ENCODE data around the gene UBXN10. TPM values are rescaled to one million over a fixed set of nuclear protein-coding genes. Genes with fewer than 3 reads are reported as not detected.

Gene UBXN10
- total and polyA plus RNA-seq, 4 donors = 0.50 to 2.3 (median 1.1) TPM

DNA sequence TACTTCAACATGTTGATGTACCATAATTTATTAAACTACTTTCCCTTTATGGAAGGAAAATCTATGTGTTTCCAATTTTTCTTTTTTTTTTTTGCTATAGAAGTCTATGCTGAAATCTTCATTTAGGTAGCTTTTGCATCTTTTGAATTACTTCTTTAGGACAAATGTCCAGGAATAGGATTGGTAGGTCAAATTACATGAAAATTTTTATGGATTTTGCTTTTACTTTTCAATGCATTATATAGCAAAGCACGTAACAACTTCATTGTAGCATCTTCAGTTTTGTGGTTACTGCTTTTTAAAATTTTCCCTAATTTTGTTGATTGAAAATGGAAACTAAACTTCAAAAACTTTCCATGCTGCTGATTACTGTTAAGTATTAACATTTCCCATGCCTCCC, 12.4 kb downstream of the UBXN10 start:
- 92% methylated on average over 1 of the region's 1 CpG for whole genome bisulfite sequencing
- TF ChIP-seq HNF4A (conservative IDR thresholded peaks at IDR 0.05) (no peak), FOXA1 (IDR thresholded peaks at IDR 0.05) (no peak), FOXA2 (IDR thresholded peaks at IDR 0.05) (no peak), YY1 (IDR thresholded peaks at IDR 0.05) (no peak), TAF1 (conservative IDR thresholded peaks at IDR 0.05) (no peak)
- TF ChIP-seq, protein P1, sequence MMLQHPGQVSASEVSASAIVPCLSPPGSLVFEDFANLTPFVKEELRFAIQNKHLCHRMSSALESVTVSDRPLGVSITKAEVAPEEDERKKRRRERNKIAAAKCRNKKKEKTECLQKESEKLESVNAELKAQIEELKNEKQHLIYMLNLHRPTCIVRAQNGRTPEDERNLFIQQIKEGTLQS (IDR thresholded peaks at IDR 0.05) = no peak
- TF ChIP-seq, protein P2, sequence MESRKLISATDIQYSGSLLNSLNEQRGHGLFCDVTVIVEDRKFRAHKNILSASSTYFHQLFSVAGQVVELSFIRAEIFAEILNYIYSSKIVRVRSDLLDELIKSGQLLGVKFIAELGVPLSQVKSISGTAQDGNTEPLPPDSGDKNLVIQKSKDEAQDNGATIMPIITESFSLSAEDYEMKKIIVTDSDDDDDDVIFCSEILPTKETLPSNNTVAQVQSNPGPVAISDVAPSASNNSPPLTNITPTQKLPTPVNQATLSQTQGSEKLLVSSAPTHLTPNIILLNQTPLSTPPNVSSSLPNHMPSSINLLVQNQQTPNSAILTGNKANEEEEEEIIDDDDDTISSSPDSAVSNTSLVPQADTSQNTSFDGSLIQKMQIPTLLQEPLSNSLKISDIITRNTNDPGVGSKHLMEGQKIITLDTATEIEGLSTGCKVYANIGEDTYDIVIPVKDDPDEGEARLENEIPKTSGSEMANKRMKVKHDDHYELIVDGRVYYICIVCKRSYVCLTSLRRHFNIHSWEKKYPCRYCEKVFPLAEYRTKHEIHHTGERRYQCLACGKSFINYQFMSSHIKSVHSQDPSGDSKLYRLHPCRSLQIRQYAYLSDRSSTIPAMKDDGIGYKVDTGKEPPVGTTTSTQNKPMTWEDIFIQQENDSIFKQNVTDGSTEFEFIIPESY (IDR thresholded peaks at IDR 0.05) = no peak
- TF ChIP-seq, protein P3, sequence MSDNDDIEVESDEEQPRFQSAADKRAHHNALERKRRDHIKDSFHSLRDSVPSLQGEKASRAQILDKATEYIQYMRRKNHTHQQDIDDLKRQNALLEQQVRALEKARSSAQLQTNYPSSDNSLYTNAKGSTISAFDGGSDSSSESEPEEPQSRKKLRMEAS (IDR thresholded peaks at IDR 0.05) = no peak
- TF ChIP-seq, protein P4, sequence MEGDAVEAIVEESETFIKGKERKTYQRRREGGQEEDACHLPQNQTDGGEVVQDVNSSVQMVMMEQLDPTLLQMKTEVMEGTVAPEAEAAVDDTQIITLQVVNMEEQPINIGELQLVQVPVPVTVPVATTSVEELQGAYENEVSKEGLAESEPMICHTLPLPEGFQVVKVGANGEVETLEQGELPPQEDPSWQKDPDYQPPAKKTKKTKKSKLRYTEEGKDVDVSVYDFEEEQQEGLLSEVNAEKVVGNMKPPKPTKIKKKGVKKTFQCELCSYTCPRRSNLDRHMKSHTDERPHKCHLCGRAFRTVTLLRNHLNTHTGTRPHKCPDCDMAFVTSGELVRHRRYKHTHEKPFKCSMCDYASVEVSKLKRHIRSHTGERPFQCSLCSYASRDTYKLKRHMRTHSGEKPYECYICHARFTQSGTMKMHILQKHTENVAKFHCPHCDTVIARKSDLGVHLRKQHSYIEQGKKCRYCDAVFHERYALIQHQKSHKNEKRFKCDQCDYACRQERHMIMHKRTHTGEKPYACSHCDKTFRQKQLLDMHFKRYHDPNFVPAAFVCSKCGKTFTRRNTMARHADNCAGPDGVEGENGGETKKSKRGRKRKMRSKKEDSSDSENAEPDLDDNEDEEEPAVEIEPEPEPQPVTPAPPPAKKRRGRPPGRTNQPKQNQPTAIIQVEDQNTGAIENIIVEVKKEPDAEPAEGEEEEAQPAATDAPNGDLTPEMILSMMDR (IDR thresholded peaks at IDR 0.05; ENCODE audit: low read depth, low read length, missing input control) = no peak
- TF ChIP-seq, protein P5, sequence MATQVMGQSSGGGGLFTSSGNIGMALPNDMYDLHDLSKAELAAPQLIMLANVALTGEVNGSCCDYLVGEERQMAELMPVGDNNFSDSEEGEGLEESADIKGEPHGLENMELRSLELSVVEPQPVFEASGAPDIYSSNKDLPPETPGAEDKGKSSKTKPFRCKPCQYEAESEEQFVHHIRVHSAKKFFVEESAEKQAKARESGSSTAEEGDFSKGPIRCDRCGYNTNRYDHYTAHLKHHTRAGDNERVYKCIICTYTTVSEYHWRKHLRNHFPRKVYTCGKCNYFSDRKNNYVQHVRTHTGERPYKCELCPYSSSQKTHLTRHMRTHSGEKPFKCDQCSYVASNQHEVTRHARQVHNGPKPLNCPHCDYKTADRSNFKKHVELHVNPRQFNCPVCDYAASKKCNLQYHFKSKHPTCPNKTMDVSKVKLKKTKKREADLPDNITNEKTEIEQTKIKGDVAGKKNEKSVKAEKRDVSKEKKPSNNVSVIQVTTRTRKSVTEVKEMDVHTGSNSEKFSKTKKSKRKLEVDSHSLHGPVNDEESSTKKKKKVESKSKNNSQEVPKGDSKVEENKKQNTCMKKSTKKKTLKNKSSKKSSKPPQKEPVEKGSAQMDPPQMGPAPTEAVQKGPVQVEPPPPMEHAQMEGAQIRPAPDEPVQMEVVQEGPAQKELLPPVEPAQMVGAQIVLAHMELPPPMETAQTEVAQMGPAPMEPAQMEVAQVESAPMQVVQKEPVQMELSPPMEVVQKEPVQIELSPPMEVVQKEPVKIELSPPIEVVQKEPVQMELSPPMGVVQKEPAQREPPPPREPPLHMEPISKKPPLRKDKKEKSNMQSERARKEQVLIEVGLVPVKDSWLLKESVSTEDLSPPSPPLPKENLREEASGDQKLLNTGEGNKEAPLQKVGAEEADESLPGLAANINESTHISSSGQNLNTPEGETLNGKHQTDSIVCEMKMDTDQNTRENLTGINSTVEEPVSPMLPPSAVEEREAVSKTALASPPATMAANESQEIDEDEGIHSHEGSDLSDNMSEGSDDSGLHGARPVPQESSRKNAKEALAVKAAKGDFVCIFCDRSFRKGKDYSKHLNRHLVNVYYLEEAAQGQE (IDR thresholded peaks at IDR 0.05) = no peak
- no peak overlapping the region for H3K27ac ChIP-seq (ENCODE audit: low read depth in 1 of 2, low read length in 2 of 2)

DNA sequence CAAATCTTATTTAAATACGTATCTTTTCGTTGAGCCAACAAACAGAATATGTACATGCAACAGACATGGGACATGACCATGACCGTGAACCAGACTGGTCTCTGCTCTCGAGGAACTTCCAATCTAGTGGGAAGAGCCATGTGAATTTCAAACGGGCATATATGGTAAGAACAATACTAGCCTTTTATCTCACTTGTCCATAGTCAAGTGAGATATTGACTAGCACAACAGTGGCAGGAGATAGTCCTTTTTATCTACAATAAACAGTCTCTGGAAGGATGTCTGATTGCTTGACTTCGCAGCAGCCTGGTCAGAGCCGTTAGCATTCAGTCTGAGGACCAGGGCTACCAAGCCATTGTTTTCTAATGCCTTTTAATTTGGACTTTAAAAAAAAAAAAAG, 13.0 kb downstream of the UBXN10 start:
- Histone ChIP-seq H3K27ac (ENCODE audit: low read depth in 1 of 2, low read length in 2 of 2) (no peak overlapping the region), H3K4me3 (ENCODE audit: low read depth in 1 of 3, low read length in 3 of 3) (no peak overlapping the region), H3K4me1 (ENCODE audit: control insufficient read depth in 4 of 4, insufficient read depth in 4 of 4, low read length in 3 of 4) (peaks cover 0 to 14% (median 10%) of the 10 kb centered on the region in 4 donors), H3K36me3 (ENCODE audit: control insufficient read depth in 4 of 4, insufficient read depth in 3 of 4, low read depth in 1 of 4, low read length in 3 of 4) (no peaks in the 10 kb centered on the region), H3K9me3 (ENCODE audit: control insufficient read depth in 4 of 4, low read length in 3 of 4) (no peaks in the 10 kb centered on the region), H3K9ac (ENCODE audit: low read depth in 1 of 2, low read length in 2 of 2) (no peak overlapping the region), H3K27me3 (ENCODE audit: control insufficient read depth in 4 of 4, insufficient read depth in 4 of 4, low read length in 3 of 4) (no peaks in the 10 kb centered on the region)
- 66% methylated on average over 7 of the region's 7 CpGs for WGBS
- no peak for DNase-seq (ENCODE audit: low spot score)
- TF ChIP-seq, protein P4 (IDR thresholded peaks at IDR 0.05; ENCODE audit: low read depth, low read length, missing input control) = no peak
- no peak for TF ChIP-seq NR2F2 (IDR thresholded peaks at IDR 0.05)
- TF ChIP-seq, protein P2 (IDR thresholded peaks at IDR 0.05) = no peak
- TF ChIP-seq FOXA2 (IDR thresholded peaks at IDR 0.05) = no peak
- TF ChIP-seq GABPA (IDR thresholded peaks at IDR 0.05 in 1 of 2, conservative IDR thresholded peaks at IDR 0.05 in 1 of 2) = no peak
- TF ChIP-seq SP1 (IDR thresholded peaks at IDR 0.05) = no peak
- no peak for TF ChIP-seq FOXA1 (IDR thresholded peaks at IDR 0.05)
- TF ChIP-seq YY1 (IDR thresholded peaks at IDR 0.05) = no peak
- TF ChIP-seq HNF4G (IDR thresholded peaks at IDR 0.05) = no peak
- TF ChIP-seq TAF1 (conservative IDR thresholded peaks at IDR 0.05) = no peak
- TF ChIP-seq, protein P1 (IDR thresholded peaks at IDR 0.05) = no peak
- no peak for TF ChIP-seq EGR1 (IDR thresholded peaks at IDR 0.05; ENCODE audit: low read depth in 2 of 2)
- no peak for TF ChIP-seq HNF4A (conservative IDR thresholded peaks at IDR 0.05)
- TF ChIP-seq, protein P3 (IDR thresholded peaks at IDR 0.05) = no peak
- no peak for TF ChIP-seq RXRA (IDR thresholded peaks at IDR 0.05)
- TF ChIP-seq JUND (IDR thresholded peaks at IDR 0.05) = no peak

More for the DNA sequence above, 12.4 kb downstream of the UBXN10 start:
- Histone ChIP-seq H3K9ac (ENCODE audit: low read depth in 1 of 2, low read length in 2 of 2) (no peak overlapping the region), H3K27me3 (ENCODE audit: control insufficient read depth in 4 of 4, insufficient read depth in 4 of 4, low read length in 3 of 4) (no peaks in the 10 kb centered on the region), H3K9me3 (ENCODE audit: control insufficient read depth in 4 of 4, low read length in 3 of 4) (no peaks in the 10 kb centered on the region), H3K4me3 (ENCODE audit: low read depth in 1 of 3, low read length in 3 of 3) (no peak overlapping the region), H3K36me3 (ENCODE audit: control insufficient read depth in 4 of 4, insufficient read depth in 3 of 4, low read depth in 1 of 4, low read length in 3 of 4) (no peaks in the 10 kb centered on the region), H3K4me1 (ENCODE audit: control insufficient read depth in 4 of 4, insufficient read depth in 4 of 4, low read length in 3 of 4) (peaks cover 0 to 14% (median 10%) of the 10 kb centered on the region in 4 donors)
- no peak for DNase-seq (ENCODE audit: low spot score)

Measured in liver (tissue), 9 donors.